ENCODE results near the gene ZMAT5.

Gene ZMAT5

DNA sequence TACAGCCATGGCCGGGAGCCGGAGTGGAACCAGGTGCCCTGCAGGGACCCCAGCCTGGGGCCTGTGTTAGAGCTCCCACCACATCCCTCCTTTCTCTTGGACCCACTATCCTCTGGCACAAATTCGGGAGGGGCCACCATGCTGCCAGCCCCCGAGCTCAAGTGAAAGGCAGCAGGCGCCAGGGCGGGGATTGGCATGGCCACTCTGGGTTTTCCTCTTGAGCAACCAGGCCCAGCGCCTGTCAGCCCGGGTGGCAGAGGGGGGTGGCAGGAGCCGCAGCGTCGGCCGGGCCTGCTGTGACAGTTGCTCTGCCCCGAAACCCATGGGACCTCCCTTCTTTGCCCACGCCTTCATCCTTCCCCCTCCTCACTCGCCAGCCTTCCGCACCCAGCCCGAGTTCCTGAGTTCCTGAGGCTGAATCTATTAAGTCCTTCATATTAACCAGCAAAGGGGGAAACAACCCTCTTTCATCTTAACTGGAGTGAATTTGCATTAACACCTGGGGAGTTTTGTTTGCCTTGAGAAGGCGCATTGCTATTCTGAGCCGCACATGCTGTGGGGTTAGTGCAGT, 63.8 kb downstream of the ZMAT5 start (continued):
- TF ChIP-seq ZNF274 (IDR thresholded peaks at IDR 0.05; ENCODE audit: low read length) (no peak), ZNF274 (tag by site-specific recombination; IDR thresholded peaks at IDR 0.05; ENCODE audit: borderline replicate concordance) (no peak), ZNF610 (tag by site-specific recombination; IDR thresholded peaks at IDR 0.05; ENCODE audit: borderline replicate concordance) (no peak), ZNF664 (tag by site-specific recombination; IDR thresholded peaks at IDR 0.05) (no peak), ZNF701 (tag by site-specific recombination; IDR thresholded peaks at IDR 0.05) (no peak), ZNF394 (tag by site-specific recombination; IDR thresholded peaks at IDR 0.05; ENCODE audit: borderline replicate concordance) (no peak), ZNF174 (tag by site-specific recombination; IDR thresholded peaks at IDR 0.05) (no peak), ZNF76 (tag by site-specific recombination; IDR thresholded peaks at IDR 0.05; ENCODE audit: borderline replicate concordance, low read depth) (no peak), ZNF660 (tag by site-specific recombination; IDR thresholded peaks at IDR 0.05) (no peak), ZNF24 (tag by site-specific recombination; IDR thresholded peaks at IDR 0.05) (no peak), MYNN (tag by site-specific recombination; IDR thresholded peaks at IDR 0.05; ENCODE audit: borderline replicate concordance) (no peak), ZFP41 (tag by site-specific recombination; IDR thresholded peaks at IDR 0.05; ENCODE audit: borderline replicate concordance) (no peak)
- TF ChIP-seq, protein P1, sequence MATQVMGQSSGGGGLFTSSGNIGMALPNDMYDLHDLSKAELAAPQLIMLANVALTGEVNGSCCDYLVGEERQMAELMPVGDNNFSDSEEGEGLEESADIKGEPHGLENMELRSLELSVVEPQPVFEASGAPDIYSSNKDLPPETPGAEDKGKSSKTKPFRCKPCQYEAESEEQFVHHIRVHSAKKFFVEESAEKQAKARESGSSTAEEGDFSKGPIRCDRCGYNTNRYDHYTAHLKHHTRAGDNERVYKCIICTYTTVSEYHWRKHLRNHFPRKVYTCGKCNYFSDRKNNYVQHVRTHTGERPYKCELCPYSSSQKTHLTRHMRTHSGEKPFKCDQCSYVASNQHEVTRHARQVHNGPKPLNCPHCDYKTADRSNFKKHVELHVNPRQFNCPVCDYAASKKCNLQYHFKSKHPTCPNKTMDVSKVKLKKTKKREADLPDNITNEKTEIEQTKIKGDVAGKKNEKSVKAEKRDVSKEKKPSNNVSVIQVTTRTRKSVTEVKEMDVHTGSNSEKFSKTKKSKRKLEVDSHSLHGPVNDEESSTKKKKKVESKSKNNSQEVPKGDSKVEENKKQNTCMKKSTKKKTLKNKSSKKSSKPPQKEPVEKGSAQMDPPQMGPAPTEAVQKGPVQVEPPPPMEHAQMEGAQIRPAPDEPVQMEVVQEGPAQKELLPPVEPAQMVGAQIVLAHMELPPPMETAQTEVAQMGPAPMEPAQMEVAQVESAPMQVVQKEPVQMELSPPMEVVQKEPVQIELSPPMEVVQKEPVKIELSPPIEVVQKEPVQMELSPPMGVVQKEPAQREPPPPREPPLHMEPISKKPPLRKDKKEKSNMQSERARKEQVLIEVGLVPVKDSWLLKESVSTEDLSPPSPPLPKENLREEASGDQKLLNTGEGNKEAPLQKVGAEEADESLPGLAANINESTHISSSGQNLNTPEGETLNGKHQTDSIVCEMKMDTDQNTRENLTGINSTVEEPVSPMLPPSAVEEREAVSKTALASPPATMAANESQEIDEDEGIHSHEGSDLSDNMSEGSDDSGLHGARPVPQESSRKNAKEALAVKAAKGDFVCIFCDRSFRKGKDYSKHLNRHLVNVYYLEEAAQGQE (tag by site-specific recombination; IDR thresholded peaks at IDR 0.05), result no peak
- TF ChIP-seq, protein P2, sequence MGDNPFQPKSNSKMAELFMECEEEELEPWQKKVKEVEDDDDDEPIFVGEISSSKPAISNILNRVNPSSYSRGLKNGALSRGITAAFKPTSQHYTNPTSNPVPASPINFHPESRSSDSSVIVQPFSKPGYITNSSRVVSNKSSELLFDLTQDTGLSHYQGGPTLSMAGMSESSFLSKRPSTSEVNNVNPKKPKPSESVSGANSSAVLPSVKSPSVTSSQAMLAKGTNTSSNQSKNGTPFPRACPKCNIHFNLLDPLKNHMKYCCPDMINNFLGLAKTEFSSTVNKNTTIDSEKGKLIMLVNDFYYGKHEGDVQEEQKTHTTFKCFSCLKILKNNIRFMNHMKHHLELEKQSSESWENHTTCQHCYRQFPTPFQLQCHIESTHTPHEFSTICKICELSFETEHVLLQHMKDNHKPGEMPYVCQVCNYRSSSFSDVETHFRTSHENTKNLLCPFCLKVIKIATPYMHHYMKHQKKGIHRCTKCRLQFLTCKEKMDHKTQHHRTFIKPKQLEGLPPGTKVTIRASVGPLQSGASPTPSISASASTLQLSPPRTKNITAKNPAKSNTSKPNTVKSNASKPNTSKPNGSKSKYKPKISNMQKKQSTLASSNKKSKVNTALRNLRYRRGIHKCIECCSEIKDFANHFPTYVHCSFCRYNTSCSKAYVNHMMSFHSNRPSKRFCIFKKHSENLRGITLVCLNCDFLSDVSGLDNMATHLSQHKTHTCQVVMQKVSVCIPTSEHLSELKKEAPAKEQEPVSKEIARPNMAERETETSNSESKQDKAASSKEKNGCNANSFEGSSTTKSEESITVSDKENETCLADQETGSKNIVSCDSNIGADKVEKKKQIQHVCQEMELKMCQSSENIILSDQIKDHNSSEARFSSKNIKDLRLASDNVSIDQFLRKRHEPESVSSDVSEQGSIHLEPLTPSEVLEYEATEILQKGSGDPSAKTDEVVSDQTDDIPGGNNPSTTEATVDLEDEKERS (tag by site-specific recombination; IDR thresholded peaks at IDR 0.05), result no peak
- TF ChIP-seq, protein P3, sequence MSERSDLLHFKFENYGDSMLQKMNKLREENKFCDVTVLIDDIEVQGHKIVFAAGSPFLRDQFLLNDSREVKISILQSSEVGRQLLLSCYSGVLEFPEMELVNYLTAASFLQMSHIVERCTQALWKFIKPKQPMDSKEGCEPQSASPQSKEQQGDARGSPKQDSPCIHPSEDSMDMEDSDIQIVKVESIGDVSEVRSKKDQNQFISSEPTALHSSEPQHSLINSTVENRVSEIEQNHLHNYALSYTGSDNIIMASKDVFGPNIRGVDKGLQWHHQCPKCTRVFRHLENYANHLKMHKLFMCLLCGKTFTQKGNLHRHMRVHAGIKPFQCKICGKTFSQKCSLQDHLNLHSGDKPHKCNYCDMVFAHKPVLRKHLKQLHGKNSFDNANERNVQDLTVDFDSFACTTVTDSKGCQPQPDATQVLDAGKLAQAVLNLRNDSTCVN (tag by site-specific recombination; optimal IDR thresholded peaks at IDR 0.05), result no peak

DNA sequence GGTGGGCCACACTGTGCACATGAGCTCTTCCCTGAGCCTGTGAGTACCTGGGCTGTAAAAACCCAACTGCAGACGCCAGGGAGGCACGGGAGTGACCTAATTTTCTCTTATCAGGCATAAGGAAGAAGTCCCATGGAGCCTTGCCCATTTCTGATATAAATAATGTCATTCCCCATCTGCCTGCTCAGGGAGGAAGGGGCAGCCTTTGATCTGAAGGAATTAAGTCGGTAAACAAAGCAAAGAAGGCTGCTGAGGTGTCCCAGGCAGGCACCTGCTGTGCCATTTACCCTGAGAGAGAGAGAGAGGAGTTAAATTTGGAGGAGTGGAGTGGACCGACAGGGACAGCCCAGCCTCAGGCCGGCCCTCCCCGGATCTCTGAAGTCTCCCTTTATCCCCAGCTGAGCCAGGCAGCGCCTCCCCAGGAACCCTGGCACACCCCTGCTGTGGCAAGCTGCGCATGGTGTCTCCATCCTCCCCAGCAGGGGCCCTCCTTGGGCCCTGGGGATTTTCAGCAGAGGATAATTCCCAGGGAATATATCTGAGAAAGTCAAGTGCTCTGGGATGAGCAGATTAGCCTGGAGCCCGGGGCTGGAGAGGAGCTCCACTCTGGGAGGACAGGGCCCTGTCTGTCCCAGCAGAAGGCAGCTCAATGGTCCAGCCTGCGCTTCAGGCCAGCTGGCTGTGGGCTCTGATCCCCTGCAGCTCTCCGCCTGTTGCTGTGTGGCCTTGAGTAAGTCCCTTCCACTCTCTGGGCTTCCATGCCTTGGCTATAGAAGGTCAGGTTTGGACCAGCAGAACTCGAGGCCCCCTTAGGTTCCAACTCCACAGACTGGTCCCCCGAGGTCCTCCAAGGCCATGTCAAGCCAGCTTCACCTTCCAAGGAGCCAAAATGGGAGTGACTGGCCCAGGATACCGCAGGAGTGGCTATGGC, 64.5 kb downstream of the ZMAT5 start:
- H3K4me1 ChIP-seq (ENCODE audit: control insufficient read depth, insufficient read depth, low read length), result peaks cover 20% of the 10 kb centered on the region
- H3K4me3 ChIP-seq (ENCODE audit: low read depth, low read length), result no peak overlapping the region
- H3K9me3 ChIP-seq (ENCODE audit: control insufficient read depth, insufficient read depth, low read depth, low read length), result no peaks in the 10 kb centered on the region
- ChIA-PET POLR2A (interaction anchor here (0.9 to 2.0 kb wide), 3 partner anchors 13 to 64 kb away, joined by 3 to 7 read pairs (median 3); partner anchors contain the start of genes UQCR10 and ZMAT5), CTCF (interaction anchor here (0.6 to 4.2 kb wide), 11 partner anchors 10 to 1645 kb away, joined by 3 to 20 read pairs (median 3); no protein-coding TSS in a partner anchor)
- H3K36me3 ChIP-seq (ENCODE audit: control insufficient read depth in 2 of 2, insufficient read depth in 1 of 2, low read length in 2 of 2), result peaks cover 0 to 3% of the 10 kb centered on the region in 2 experiments; a peak in 2 of 3 replicates
- H3K27ac ChIP-seq (ENCODE audit: extremely low read depth, low read depth, low read length), result peak overlapping the region; percentile 30; the same call in 1 of the 2 replicates
- TF ChIP-seq ZNF335 (tag by site-specific recombination; conservative IDR thresholded peaks at IDR 0.05) (peak; percentile 81), GLIS1 (tag by site-specific recombination; IDR thresholded peaks at IDR 0.05) (peak; percentile 97), ZNF776 (tag by site-specific recombination; IDR thresholded peaks at IDR 0.05; ENCODE audit: borderline replicate concordance) (no peak), ZIC2 (tag by site-specific recombination; IDR thresholded peaks at IDR 0.05) (peak; percentile 99), ZNF404 (tag by site-specific recombination; IDR thresholded peaks at IDR 0.05) (no peak), ZNF341 (tag by site-specific recombination; IDR thresholded peaks at IDR 0.05; ENCODE audit: low read depth) (peak; percentile 71), ZNF510 (tag by site-specific recombination; IDR thresholded peaks at IDR 0.05; ENCODE audit: insufficient replicate concordance) (no peak)
- TF ChIP-seq, protein P4, sequence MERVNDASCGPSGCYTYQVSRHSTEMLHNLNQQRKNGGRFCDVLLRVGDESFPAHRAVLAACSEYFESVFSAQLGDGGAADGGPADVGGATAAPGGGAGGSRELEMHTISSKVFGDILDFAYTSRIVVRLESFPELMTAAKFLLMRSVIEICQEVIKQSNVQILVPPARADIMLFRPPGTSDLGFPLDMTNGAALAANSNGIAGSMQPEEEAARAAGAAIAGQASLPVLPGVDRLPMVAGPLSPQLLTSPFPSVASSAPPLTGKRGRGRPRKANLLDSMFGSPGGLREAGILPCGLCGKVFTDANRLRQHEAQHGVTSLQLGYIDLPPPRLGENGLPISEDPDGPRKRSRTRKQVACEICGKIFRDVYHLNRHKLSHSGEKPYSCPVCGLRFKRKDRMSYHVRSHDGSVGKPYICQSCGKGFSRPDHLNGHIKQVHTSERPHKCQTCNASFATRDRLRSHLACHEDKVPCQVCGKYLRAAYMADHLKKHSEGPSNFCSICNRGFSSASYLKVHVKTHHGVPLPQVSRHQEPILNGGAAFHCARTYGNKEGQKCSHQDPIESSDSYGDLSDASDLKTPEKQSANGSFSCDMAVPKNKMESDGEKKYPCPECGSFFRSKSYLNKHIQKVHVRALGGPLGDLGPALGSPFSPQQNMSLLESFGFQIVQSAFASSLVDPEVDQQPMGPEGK (tag by site-specific recombination; IDR thresholded peaks at IDR 0.05), result peak; percentile 66; the same call in 1 of the 2 replicates

All from HEK293 (cell line).